ENCODE results near the gene PACRGL.
A peak's percentile ranks its signal among the peaks of the same experiment; 100 is the strongest.

The PACRGL gene

GRCh38 chr4:20700007-20700761 is at the start of gene PACRGL:
PACRGL (plus strand) TSS chr4:20700458; CDS start chr4:20704482, 4,024 bp downstream.
- peak; percentile 87 to 99 (median 94) for DNase-seq
- intact Hi-C loops (cut with DNase I), result no loop called here

- intact Hi-C loops (cut with DNase I), result no loop called here
- no peak for DNase-seq
Observed at GRCh38 chr4:20652226-20652885, 47.9 kb upstream of the PACRGL start.

- DNase-seq, result no peak
- intact Hi-C loops (cut with DNase I), result no loop called here
Observed at GRCh38 chr4:20658456-20658855, 41.8 kb upstream of the PACRGL start.

GRCh38 chr4:20662851-20663250 is 37.4 kb upstream of the PACRGL start:
- no peak for DNase-seq
- intact Hi-C loops (cut with DNase I), result no loop called here

GRCh38 chr4:20666012-20666860 is 34.0 kb upstream of the PACRGL start:
- intact Hi-C loops (cut with DNase I), result no loop called here
- DNase-seq, result no peak

GRCh38 chr4:20672262-20672661 is 28.0 kb upstream of the PACRGL start:
- intact Hi-C loops (cut with DNase I), result no loop called here
- no peak for DNase-seq

GRCh38 chr4:20675786-20676185 is 24.5 kb upstream of the PACRGL start:
- DNase-seq, result no peak
- intact Hi-C loops (cut with DNase I), result no loop called here

- DNase-seq, result no peak
- intact Hi-C loops (cut with DNase I), result no loop called here
Observed at GRCh38 chr4:20676501-20677197, 23.6 kb upstream of the PACRGL start.

GRCh38 chr4:20678400-20678799 is 21.9 kb upstream of the PACRGL start:
- no peak for DNase-seq
- intact Hi-C loops (cut with DNase I), result no loop called here

GRCh38 chr4:20679951-20680350 is 20.3 kb upstream of the PACRGL start:
- intact Hi-C loops (cut with DNase I), result no loop called here
- DNase-seq, result no peak

- DNase-seq, result no peak
- intact Hi-C loops (cut with DNase I), result no loop called here
Observed at GRCh38 chr4:20680736-20681135, 19.5 kb upstream of the PACRGL start.

GRCh38 chr4:20681271-20681670 is 19.0 kb upstream of the PACRGL start:
- intact Hi-C loops (cut with DNase I), result no loop called here
- DNase-seq, result no peak

GRCh38 chr4:20682853-20683252 is 17.4 kb upstream of the PACRGL start:
- intact Hi-C loops (cut with DNase I), result no loop called here

GRCh38 chr4:20683766-20684165 is 16.5 kb upstream of the PACRGL start:
- DNase-seq, result no peak
- intact Hi-C loops (cut with DNase I), result no loop called here

More at GRCh38 chr4:20682853-20683252, 17.4 kb upstream of the PACRGL start:
- peak in 1 of 10 donors; percentile 54 for DNase-seq

GRCh38 chr4:20684852-20685763 is 15.2 kb upstream of the PACRGL start:
- DNase-seq, result no peak
- intact Hi-C loops (cut with DNase I), result loop anchor here (5.0 kb wide), 3 partner anchors 258 to 1998 kb away; no protein-coding TSS in a partner anchor

- intact Hi-C loops (cut with DNase I), result loop anchor here (5.0 kb wide), 3 partner anchors 261 to 2001 kb away; no protein-coding TSS in a partner anchor
Observed at GRCh38 chr4:20687864-20688263, 12.4 kb upstream of the PACRGL start.

GRCh38 chr4:20696815-20697214 is 3.4 kb upstream of the PACRGL start:
- intact Hi-C loops (cut with DNase I), result no loop called here
- DNase-seq, result no peak

More at GRCh38 chr4:20687864-20688263, 12.4 kb upstream of the PACRGL start:
- no peak for DNase-seq

GRCh38 chr4:20698382-20698781 is 1.9 kb upstream of the PACRGL start:
- intact Hi-C loops (cut with DNase I), result no loop called here
- DNase-seq, result no peak

- no peak for DNase-seq
- intact Hi-C loops (cut with DNase I), result no loop called here
Observed at GRCh38 chr4:20698820-20699219, 1.4 kb upstream of the PACRGL start.

Data from posterior cingulate gyrus (tissue), 11 donors.